H1 (cell line): Measurements from ENCODE around the gene BLOC1S1.

Source experiments
- CHD2 ChIP-seq: IDR thresholded peaks from 2 replicates; pipeline ENCODE4 v1.6.1; 2012; ENCODE audit warnings: low read length, improper control_type of control experiment
- EGR1 ChIP-seq: IDR thresholded peaks from 2 replicates; pipeline ENCODE4 v1.6.1; 2011; ENCODE audit warnings: low read depth, low read length, borderline replicate concordance
- EP300 ChIP-seq, 2 experiments: IDR thresholded peaks; 1 replicate in 1 of 2; 2 replicates in 1 of 2; pipeline ENCODE4 v1.6.1; 2011 to 2012; ENCODE audit warnings: low read depth in 2 of 2, low read length in 2 of 2, mild to moderate bottlenecking in 2 of 2, borderline replicate concordance in 1 of 2, inconsistent platforms in 1 of 2, moderate library complexity in 1 of 2
- GABPA ChIP-seq: IDR thresholded peaks from 2 replicates; pipeline ENCODE4 v1.6.1; 2011; ENCODE audit warnings: mild to moderate bottlenecking, low read length, moderate library complexity, borderline replicate concordance; ENCODE audit not compliant: insufficient read depth
- JUND ChIP-seq: IDR thresholded peaks from 2 replicates; pipeline ENCODE4 v1.6.1; 2011; ENCODE audit warnings: mild to moderate bottlenecking, improper control_type of control experiment, low read length
- POLR2AphosphoS5 ChIP-seq: IDR thresholded peaks from 2 replicates; pipeline ENCODE4 v1.6.1; 2011; ENCODE audit warnings: low read depth, low read length
- SIN3A ChIP-seq, 2 experiments: IDR thresholded peaks in 1 of 2; conservative IDR thresholded peaks in 1 of 2; 2 replicates each; pipeline ENCODE4 v1.6.1; 2011 to 2012; ENCODE audit warnings: low read length in 2 of 2, improper control_type of control experiment in 1 of 2, low read depth in 1 of 2, mild to moderate bottlenecking in 1 of 2
- SP1 ChIP-seq: IDR thresholded peaks from 2 replicates; pipeline ENCODE4 v1.6.1; 2011; ENCODE audit warnings: low read depth, low read length
- SP2 ChIP-seq: IDR thresholded peaks from 2 replicates; pipeline ENCODE4 v1.6.1; 2012; ENCODE audit warnings: mild to moderate bottlenecking, low read length, inconsistent platforms
- SUZ12 ChIP-seq: fragments of 200-600 bp; sonication (generic); IDR thresholded peaks from 2 replicates; pipeline ENCODE4 v1.6.1; 2012; ENCODE audit warnings: mild to moderate bottlenecking, inconsistent platforms, low read length, moderate library complexity, mixed read lengths
- TAF1 ChIP-seq: IDR thresholded peaks from 2 replicates; pipeline ENCODE4 v1.6.1; 2011; ENCODE audit warnings: mild to moderate bottlenecking, low read depth, low read length
- YY1 ChIP-seq: IDR thresholded peaks from 2 replicates; pipeline ENCODE4 v1.6.1; 2011; ENCODE audit warnings: low read depth, mild to moderate bottlenecking, low read length
- ZNF274 ChIP-seq: IDR thresholded peaks from 2 replicates; pipeline ENCODE4 v1.7.0; 2012; ENCODE audit warnings: low read length, borderline replicate concordance; ENCODE audit errors: extremely low read depth
- TF ChIP-seq, protein P1 (sequence below), 3 experiments: IDR thresholded peaks; 1 replicate in 2 of 3; 2 replicates in 1 of 3; pipeline versions ENCODE4 v1.5.1 to v1.6.1; 2011; ENCODE audit warnings: low read length in 3 of 3, mild to moderate bottlenecking in 3 of 3, inconsistent platforms in 2 of 3, low read depth in 1 of 3, moderate library complexity in 1 of 3; ENCODE audit not compliant: insufficient read depth in 1 of 3; ENCODE audit errors: control extremely low read depth in 1 of 3

DNA sequence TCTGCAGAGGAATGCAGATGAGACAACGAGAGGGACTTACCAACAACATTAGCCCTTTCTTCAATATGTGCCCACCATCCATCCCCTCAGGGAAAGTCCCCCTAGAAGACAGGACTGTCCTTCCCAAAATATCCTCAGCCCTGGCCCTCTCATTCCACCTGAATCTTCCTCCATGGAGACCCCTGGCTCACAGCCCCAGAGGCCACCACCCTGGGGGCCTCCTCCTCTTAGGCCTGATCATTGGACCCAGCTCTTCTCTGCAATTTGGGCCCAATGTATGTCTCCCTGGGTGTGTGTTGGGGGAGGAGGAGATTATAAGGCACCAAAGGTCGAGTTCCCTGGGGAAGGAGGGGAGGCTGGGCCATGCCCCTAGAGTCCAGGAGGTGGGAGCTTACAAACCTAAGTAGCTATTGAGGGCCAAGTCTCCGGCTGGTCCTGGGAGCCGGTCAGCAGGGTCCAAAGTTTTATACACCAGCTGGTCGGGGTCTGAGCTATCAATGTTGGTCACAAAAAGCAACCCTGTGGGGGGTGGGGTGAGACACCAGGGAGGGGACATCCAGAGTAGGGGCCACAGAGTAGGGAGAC is 16.3 kb upstream of the BLOC1S1 start:
- TF ChIP-seq SP1 = no peak
- no peak for TF ChIP-seq JUND
- TF ChIP-seq, protein P1, sequence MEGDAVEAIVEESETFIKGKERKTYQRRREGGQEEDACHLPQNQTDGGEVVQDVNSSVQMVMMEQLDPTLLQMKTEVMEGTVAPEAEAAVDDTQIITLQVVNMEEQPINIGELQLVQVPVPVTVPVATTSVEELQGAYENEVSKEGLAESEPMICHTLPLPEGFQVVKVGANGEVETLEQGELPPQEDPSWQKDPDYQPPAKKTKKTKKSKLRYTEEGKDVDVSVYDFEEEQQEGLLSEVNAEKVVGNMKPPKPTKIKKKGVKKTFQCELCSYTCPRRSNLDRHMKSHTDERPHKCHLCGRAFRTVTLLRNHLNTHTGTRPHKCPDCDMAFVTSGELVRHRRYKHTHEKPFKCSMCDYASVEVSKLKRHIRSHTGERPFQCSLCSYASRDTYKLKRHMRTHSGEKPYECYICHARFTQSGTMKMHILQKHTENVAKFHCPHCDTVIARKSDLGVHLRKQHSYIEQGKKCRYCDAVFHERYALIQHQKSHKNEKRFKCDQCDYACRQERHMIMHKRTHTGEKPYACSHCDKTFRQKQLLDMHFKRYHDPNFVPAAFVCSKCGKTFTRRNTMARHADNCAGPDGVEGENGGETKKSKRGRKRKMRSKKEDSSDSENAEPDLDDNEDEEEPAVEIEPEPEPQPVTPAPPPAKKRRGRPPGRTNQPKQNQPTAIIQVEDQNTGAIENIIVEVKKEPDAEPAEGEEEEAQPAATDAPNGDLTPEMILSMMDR (IDR thresholded peaks at IDR 0.05; ENCODE audit: control extremely low read depth in 1 of 3, insufficient read depth in 1 of 3, low read depth in 1 of 3, low read length in 3 of 3) = no peak
- no peak for TF ChIP-seq CHD2
- TF ChIP-seq EGR1 = no peak
- no peak for TF ChIP-seq TAF1
- no peak for TF ChIP-seq POLR2AphosphoS5
- no peak for TF ChIP-seq SP2
- no peak for TF ChIP-seq YY1
- TF ChIP-seq EP300 (IDR thresholded peaks at IDR 0.05; ENCODE audit: borderline replicate concordance in 1 of 2, low read depth in 2 of 2, low read length in 2 of 2) = no peak
- TF ChIP-seq SIN3A (conservative IDR thresholded peaks at IDR 0.05 in 1 of 2, IDR thresholded peaks at IDR 0.05 in 1 of 2; ENCODE audit: low read depth in 1 of 2, low read length in 2 of 2) = no peak
- TF ChIP-seq ZNF274 = no peak
- TF ChIP-seq GABPA = no peak
- no peak for TF ChIP-seq SUZ12
